Measurements from ENCODE around the gene CPNE8. TPM values are rescaled to one million over a fixed set of nuclear protein-coding genes. Genes with fewer than 3 reads are reported as not detected.

Gene CPNE8
- total RNA-seq, 1 experiment from 2014 or later = 23.6 TPM

- CTCF ChIA-PET = no interaction called here
- Histone ChIP-seq H3K4me1 (ENCODE audit: control insufficient read depth, insufficient read depth, low read length) (no peaks in the 10 kb centered on the region), H3K36me3 (ENCODE audit: control insufficient read depth, insufficient read depth, low read length) (no peaks in the 10 kb centered on the region; the same call in 1 of the 2 replicates), H3K9me3 (ENCODE audit: control insufficient read depth, insufficient read depth, low read depth, low read length) (no peaks in the 10 kb centered on the region), H3K27ac (ENCODE audit: low read length) (no peak overlapping the region), H3K27me3 (ENCODE audit: control insufficient read depth, insufficient read depth, low read length) (no peaks in the 10 kb centered on the region), H3K4me3 (ENCODE audit: low read depth in 2 of 2, low read length in 2 of 2) (no peak overlapping the region)
- TF ChIP-seq CTCF (IDR thresholded peaks at IDR 0.05) = no peak
- TF ChIP-seq REST (IDR thresholded peaks at IDR 0.05; ENCODE audit: insufficient read depth in 1 of 2, low read depth in 2 of 2, low read length in 1 of 2) = no peak
- no peak for TF ChIP-seq POLR2AphosphoS5 (IDR thresholded peaks at IDR 0.05; ENCODE audit: low read depth, low read length)
- TF ChIP-seq TCF7L2 (IDR thresholded peaks at IDR 0.05; ENCODE audit: low read depth, low read length) = no peak
- TF ChIP-seq SIN3A (IDR thresholded peaks at IDR 0.05; ENCODE audit: borderline replicate concordance, insufficient read depth, low read depth, low read length) = no peak
- DNase-seq (ENCODE audit: low read depth, low spot score) = no peak
- POLR2A ChIA-PET = interaction anchor here (0.6 kb wide), 1 partner anchor 51 kb away, joined by 5 read pairs; no protein-coding TSS in a partner anchor
- intact Hi-C loops (cut with micrococcal nuclease; ENCODE audit: unreplicated experiment) = no loop called here
- ATAC-seq = no peak
- in situ Hi-C loops (cut with HindIII; ENCODE audit: low pct_unique_long_range_greater_than_20kb, low sequenced_read_pairs) = no loop called here
- no TSS peak for BruUV-seq (replicated peaks)
Measured at GRCh38 chr12:38823314-38823713, 82.1 kb downstream of the CPNE8 start.

GRCh38 chr12:38817942-38818341, 87.4 kb downstream of the CPNE8 start:
- POLR2A ChIA-PET = no interaction called here
- Histone ChIP-seq H3K27ac (ENCODE audit: low read length) (no peak overlapping the region), H3K27me3 (ENCODE audit: control insufficient read depth, insufficient read depth, low read length) (no peaks in the 10 kb centered on the region), H3K4me3 (ENCODE audit: low read depth in 2 of 2, low read length in 2 of 2) (no peak overlapping the region), H3K4me1 (ENCODE audit: control insufficient read depth, insufficient read depth, low read length) (no peaks in the 10 kb centered on the region), H3K9me3 (ENCODE audit: control insufficient read depth, insufficient read depth, low read depth, low read length) (no peaks in the 10 kb centered on the region), H3K36me3 (ENCODE audit: control insufficient read depth, insufficient read depth, low read length) (no peaks in the 10 kb centered on the region)
- in situ Hi-C loops (cut with HindIII; ENCODE audit: low pct_unique_long_range_greater_than_20kb, low sequenced_read_pairs) (no loop called here), intact Hi-C loops (cut with micrococcal nuclease; ENCODE audit: unreplicated experiment) (no loop called here)
- ATAC-seq = no peak
- CTCF ChIA-PET = no interaction called here
- TF ChIP-seq CTCF (IDR thresholded peaks at IDR 0.05) = no peak
- no peak for TF ChIP-seq TCF7L2 (IDR thresholded peaks at IDR 0.05; ENCODE audit: low read depth, low read length)
- TF ChIP-seq REST (IDR thresholded peaks at IDR 0.05; ENCODE audit: insufficient read depth in 1 of 2, low read depth in 2 of 2, low read length in 1 of 2) = no peak
- TF ChIP-seq SIN3A (IDR thresholded peaks at IDR 0.05; ENCODE audit: borderline replicate concordance, insufficient read depth, low read depth, low read length) = no peak
- no peak for TF ChIP-seq POLR2AphosphoS5 (IDR thresholded peaks at IDR 0.05; ENCODE audit: low read depth, low read length)
- BruUV-seq (replicated peaks) = no TSS peak
- no peak for DNase-seq (ENCODE audit: low read depth, low spot score)

All from Panc1 (cell line).